Measurements from ENCODE around the gene CAMK2N1.

The CAMK2N1 gene

DNA sequence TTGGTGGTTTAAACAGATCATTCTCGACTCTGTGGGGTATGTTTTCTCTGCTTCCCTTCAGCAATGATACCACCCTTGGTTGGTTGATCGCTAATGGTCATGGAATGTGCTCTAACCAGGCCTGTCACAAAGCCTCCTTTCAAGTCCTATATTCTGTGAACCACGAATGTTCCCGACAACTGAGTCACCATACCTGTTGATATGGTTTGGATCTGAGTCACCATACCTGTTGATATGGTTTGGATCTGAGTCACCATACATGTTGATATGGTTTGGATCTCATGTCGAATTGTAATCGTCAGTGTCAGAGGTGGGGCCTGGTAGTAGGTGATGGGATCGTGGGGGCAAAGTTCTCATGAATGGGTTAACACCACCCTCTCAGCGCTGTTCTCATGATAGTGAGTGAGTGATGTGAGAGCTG lies 10.2 kb upstream of the CAMK2N1 start:
- DNase-seq, result no peak

- no peak for DNase-seq
Observed at GRCh38 chr1:20495661-20496060, 9.7 kb upstream of the CAMK2N1 start.

GRCh38 chr1:20494609-20495311 lies 8.8 kb upstream of the CAMK2N1 start:
- DNase-seq, result no peak

- DNase-seq, result peak; percentile 81
Observed at GRCh38 chr1:20493839-20494608, 8.0 kb upstream of the CAMK2N1 start.

GRCh38 chr1:20493309-20493708 lies 7.3 kb upstream of the CAMK2N1 start:
- no peak for DNase-seq

- DNase-seq, result no peak
Observed at GRCh38 chr1:20492751-20493150, 6.7 kb upstream of the CAMK2N1 start.

- DNase-seq, result no peak
Observed at GRCh38 chr1:20491866-20492265, 5.9 kb upstream of the CAMK2N1 start.

- DNase-seq, result no peak
Observed at GRCh38 chr1:20491178-20491577, 5.2 kb upstream of the CAMK2N1 start.

GRCh38 chr1:20487236-20487590 lies 1.2 kb upstream of the CAMK2N1 start:
- DNase-seq, result no peak

DNA sequence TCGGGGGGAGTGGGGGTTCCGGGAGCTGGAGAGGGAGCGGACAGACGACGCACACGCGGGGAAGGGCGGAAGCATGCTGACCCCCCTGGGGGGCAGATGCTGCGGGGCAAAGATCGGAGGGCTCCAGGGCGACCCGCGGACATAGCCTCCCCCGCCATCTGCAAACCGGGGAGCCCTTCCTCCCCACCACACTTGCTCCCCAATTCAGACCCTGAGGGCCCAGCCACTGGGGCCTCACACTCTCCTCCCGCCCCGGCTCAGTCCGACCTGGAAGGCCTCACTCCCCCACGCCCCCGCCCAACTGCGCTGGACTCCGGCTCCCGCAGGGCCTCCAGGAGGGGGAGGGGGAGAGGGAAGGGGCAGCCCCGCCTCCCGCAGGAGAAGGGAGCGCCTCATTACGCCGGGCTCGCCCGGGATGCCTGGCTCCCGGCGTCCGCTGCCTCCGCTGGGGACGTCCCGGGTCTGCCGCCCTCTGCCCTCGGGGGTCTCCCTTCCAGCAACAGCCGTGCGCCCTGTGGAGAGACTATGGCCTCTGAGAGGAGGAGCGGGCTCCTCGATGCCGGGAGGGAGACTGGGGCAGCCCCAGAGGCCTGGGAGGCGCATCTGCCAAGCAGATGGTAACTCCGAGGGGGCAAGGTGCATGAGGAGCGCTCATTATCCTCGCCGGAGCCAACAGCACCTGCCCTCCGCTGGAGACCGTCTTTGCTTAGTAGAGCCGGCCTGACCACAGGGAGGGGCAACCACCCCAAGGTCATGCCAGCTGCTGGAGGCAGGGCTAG lies 636 bp upstream of the CAMK2N1 start:
- no peak for DNase-seq

GRCh38 chr1:20484519-20485462 lies 1.2 kb downstream of the CAMK2N1 start:
- DNase-seq, result no peak

DNA sequence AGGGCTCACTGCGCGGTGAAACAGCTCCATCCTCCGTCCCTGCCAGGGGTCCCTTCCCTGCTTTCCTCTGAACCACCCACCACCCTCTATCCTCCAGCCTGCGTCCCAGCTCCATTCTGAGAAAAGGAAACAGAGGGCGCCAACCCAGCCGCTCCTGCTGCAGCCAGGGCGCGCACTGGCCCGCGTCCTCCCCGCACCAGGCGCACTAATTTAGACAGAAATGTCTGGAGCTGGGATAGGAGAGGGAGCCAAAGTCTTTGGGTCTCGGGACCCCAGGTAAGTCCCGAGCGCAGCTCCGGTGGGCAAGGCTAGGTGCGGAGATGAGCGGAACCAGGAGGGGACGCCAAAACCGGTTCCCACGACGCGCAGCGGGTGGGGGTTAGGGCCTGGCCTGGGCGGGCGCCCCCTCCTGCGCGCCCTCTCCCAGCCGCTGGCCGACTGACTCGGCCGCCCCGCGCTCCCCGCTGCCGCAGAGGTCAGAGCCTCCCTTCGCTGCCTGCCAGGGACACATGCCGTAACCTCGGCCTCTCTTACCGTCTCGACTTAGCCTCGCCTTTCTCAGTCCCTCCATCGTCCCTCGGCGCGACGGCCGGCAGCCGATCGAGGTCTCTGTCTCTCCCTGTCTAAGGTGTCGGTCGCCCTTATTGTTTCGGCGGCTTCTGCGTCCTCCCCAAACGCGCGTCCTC lies 2.0 kb downstream of the CAMK2N1 start:
- no peak for DNase-seq

- DNase-seq, result no peak
Observed at GRCh38 chr1:20483098-20483832, 2.7 kb downstream of the CAMK2N1 start.

- DNase-seq, result no peak
Observed at GRCh38 chr1:20481643-20482498, 4.1 kb downstream of the CAMK2N1 start.

GRCh38 chr1:20480951-20481617 lies 4.9 kb downstream of the CAMK2N1 start:
- no peak for DNase-seq

- no peak for DNase-seq
Observed at GRCh38 chr1:20480243-20480944, 5.6 kb downstream of the CAMK2N1 start.

GRCh38 chr1:20479840-20480239 lies 6.2 kb downstream of the CAMK2N1 start:
- no peak for DNase-seq

GRCh38 chr1:20478057-20478635 lies 7.9 kb downstream of the CAMK2N1 start:
- no peak for DNase-seq
